ACHN (cell line): ENCODE data around the gene CFAP57.
"Not testable (repeated sequence)": the region's sequence is repeated elsewhere in the genome, so short reads cannot be mapped to it uniquely, and the experiment has no call there.

ENCODE experiments used
- DNase-seq: peaks from one replicate; pipeline ENCODE4 v3.0.0-alpha.2; 2015
- in situ Hi-C: cut with HindIII; loops from 2 replicates; pipeline ENCODE4 v1.10.0; 2017; ENCODE audit warnings: low sequenced_read_pairs, low pct_ligation_motif_present, low pct_unique_long_range_greater_than_20kb

The CFAP57 gene

GRCh38 chr1:43165765-43166164 is 6.4 kb upstream of the CFAP57 start:
- in situ Hi-C loops = no loop called here
- DNase-seq = no peak

GRCh38 chr1:43171312-43171875 is 736 bp upstream of the CFAP57 start:
- no peak for DNase-seq
- in situ Hi-C loops = no loop called here

GRCh38 chr1:43172527-43172972 is 420 bp downstream of the CFAP57 start:
- DNase-seq = peak; percentile 77
- in situ Hi-C loops = no loop called here

- no peak for DNase-seq
- in situ Hi-C loops = no loop called here
Observed at GRCh38 chr1:43174873-43175272, 2.7 kb downstream of the CFAP57 start.

- DNase-seq = no peak
- in situ Hi-C loops = no loop called here
Observed at GRCh38 chr1:43177691-43178090, 5.6 kb downstream of the CFAP57 start.

- no peak for DNase-seq
- in situ Hi-C loops = no loop called here
Observed at GRCh38 chr1:43184388-43184787, 12.3 kb downstream of the CFAP57 start.

GRCh38 chr1:43184995-43185394 is 12.9 kb downstream of the CFAP57 start:
- no peak for DNase-seq
- in situ Hi-C loops = no loop called here

GRCh38 chr1:43188106-43188505 is 16.0 kb downstream of the CFAP57 start:
- DNase-seq = no peak
- in situ Hi-C loops = no loop called here

GRCh38 chr1:43194509-43194908 is 22.4 kb downstream of the CFAP57 start:
- in situ Hi-C loops = no loop called here
- DNase-seq = no peak

- in situ Hi-C loops = no loop called here
- DNase-seq = no peak
Observed at GRCh38 chr1:43197343-43198127, 25.4 kb downstream of the CFAP57 start.

- in situ Hi-C loops = no loop called here
- no peak for DNase-seq
Observed at GRCh38 chr1:43199093-43199726, 27.1 kb downstream of the CFAP57 start.

GRCh38 chr1:43203859-43204258 is 31.7 kb downstream of the CFAP57 start:
- in situ Hi-C loops = no loop called here
- no peak for DNase-seq

- in situ Hi-C loops = no loop called here
- no peak for DNase-seq
Observed at GRCh38 chr1:43204394-43204793, 32.3 kb downstream of the CFAP57 start.

- in situ Hi-C loops = no loop called here
- peak; percentile 8 for DNase-seq
Observed at GRCh38 chr1:43205671-43206070, 33.5 kb downstream of the CFAP57 start.

- in situ Hi-C loops = no loop called here
- peak; percentile 94 for DNase-seq
Observed at GRCh38 chr1:43206600-43207228, 34.6 kb downstream of the CFAP57 start.

GRCh38 chr1:43207229-43207853 is 35.2 kb downstream of the CFAP57 start:
- DNase-seq = no peak
- in situ Hi-C loops = no loop called here

- in situ Hi-C loops, DNase-seq: not testable (repeated sequence)
Observed at GRCh38 chr1:43208277-43208676, 36.1 kb downstream of the CFAP57 start.

- in situ Hi-C loops = no loop called here
- no peak for DNase-seq
Observed at GRCh38 chr1:43214501-43215444, 42.6 kb downstream of the CFAP57 start.
